Heart left ventricle (tissue), 16 donors: ENCODE results near the gene STXBP5. TPM values are rescaled to one million over a fixed set of nuclear protein-coding genes. Genes with fewer than 3 reads are reported as not detected.

Experiments used
- ATAC-seq, 4 donors: fragments of 200-7000 bp; cut with Tn5 transposase; one replicate each; pipeline ENCODE4 v1.9.1; 2020 to 2022; ENCODE audit warnings: moderate library complexity in 4 of 4, mild to moderate bottlenecking in 3 of 4, moderate number of reproducible peaks in 1 of 4
- DNase-seq, 5 donors: peaks; one replicate each; pipeline ENCODE4 v3.0.0-alpha.2; 2020
- H3K27ac ChIP-seq, 12 donors: fragments of 200-600 bp; sonication (generic) in 4 of 12; one replicate each; pipeline versions ENCODE4 v1.5.0 to v1.8.0; 2016 to 2022; ENCODE audit warnings: mild to moderate bottlenecking in 2 of 12
- H3K27me3 ChIP-seq, 9 donors: fragments of 200-600 bp; sonication (generic) in 2 of 9; one replicate each; pipeline versions ENCODE4 v1.5.1 to v1.8.0; 2016 to 2022; ENCODE audit warnings: mild to moderate bottlenecking in 3 of 9
- H3K36me3 ChIP-seq, 9 donors: fragments of 200-600 bp; sonication (generic) in 2 of 9; one replicate each; pipeline versions ENCODE4 v1.5.0 to v1.8.0; 2018 to 2022; ENCODE audit warnings: mild to moderate bottlenecking in 2 of 9
- H3K4me1 ChIP-seq, 12 donors: fragments of 200-600 bp; sonication (generic) in 4 of 12; one replicate each; pipeline versions ENCODE4 v1.5.0 to v1.8.0; 2016 to 2022; ENCODE audit warnings: mild to moderate bottlenecking in 3 of 12
- H3K4me3 ChIP-seq, 12 donors: fragments of 200-600 bp; sonication (generic) in 4 of 12; one replicate each; pipeline versions ENCODE4 v1.5.0 to v1.8.0; 2017 to 2022; ENCODE audit warnings: mild to moderate bottlenecking in 9 of 12, moderate library complexity in 4 of 12
- H3K9me3 ChIP-seq, 12 donors: fragments of 200-600 bp; sonication (generic) in 4 of 12; one replicate each; pipeline versions ENCODE4 v1.5.0 to v1.8.0; 2016 to 2022; ENCODE audit warnings: mild to moderate bottlenecking in 1 of 12
- POLR2A ChIP-seq, 2 donors: fragments of 450-650 bp; IDR thresholded peaks; one replicate each; pipeline ENCODE4 v1.6.1; 2017; ENCODE audit warnings: antibody characterized with exemption in 2 of 2, mild to moderate bottlenecking in 2 of 2, moderate library complexity in 2 of 2
- WGBS, 4 donors: extraction: QIAGEN DNeasy Blood & Tissue Kit in 2 of 4; methylation state at CpG; one replicate each; pipeline versions ENCODE4 v1.1.5 to v1.1.7; 2013 to 2018; 5-methylcytosine and 5-hydroxymethylcytosine counted together
- intact Hi-C, 10 donors: fragments of 100-400 bp; cut with DNase I; formaldehyde crosslinking; loops; one replicate each; pipeline versions ENCODE4 v1.11.1 to v1.14.2; 2022
- polyA plus RNA-seq, 2 donors: library from polyadenylated mRNA; stranded (reverse); fragments of 200-250 nt; gene quantifications; one replicate each; pipeline ENCODE4 v1.2.3, GENCODE V29; 2013
- total RNA-seq, 9 donors: library from RNA; depleted of rRNA in 2 of 9; stranded (reverse); fragments of >200 nt in 2 of 9; fragmentation: NEBNext Ultra II Directional in 3 of 9; extraction: Animal tissue kit (Norgen Biotek cat#: 25700) in 3 of 9; gene quantifications; one replicate each; pipeline versions ENCODE4 v1.1.0 to v1.2.4, GENCODE V29; 2016 to 2023
- TF ChIP-seq, protein P1 (sequence below), 12 donors: fragments of 200-600 bp; sonication (generic) in 4 of 12; IDR thresholded peaks; one replicate each; pipeline versions ENCODE4 v1.5.0 to v1.8.0; 2018 to 2022; ENCODE audit warnings: antibody characterized with exemption in 12 of 12, mild to moderate bottlenecking in 5 of 12
- donor health status: ischemic (EF 13 %, LVEDD 7.1; RV severe dilation, severe dysfunction).
- donor health status: healthy with polysubstance abuse.
- donor health status: DM: no; HTN: yes; CAD: no.
- donor health status: DM: no; HTN: no; CAD: no.
- donor health status: ischemic (EF 25% LVEDD 6.9; RV normal size, moderate dysfunction).
- donor health status: ischemic (EF 25% LVEDD 5.7; RV mildly dilated, moderate dysfunction).
- donor health status: healthy.
- donor health status: DM: yes; HTN: yes; CAD: no.
- donor health status: ischemic (EF 35%, LVEDD 5.7; RV mildly dilated, moderate dysfunction).
- donor health status: nonischemic (EF 11% LVEDD 7.7; RV severe dilation, severe dysfunction).
- donor health status: DM: yes; HTN: yes; CAD: no.
- donor health status: PGD.
- donor health status: ischemic (EF 29% LVEDD 5.4; RV normal size, mild dysfunction).
- donor health status: nonischemic (EF 23%, LVEDD 6.1; RV moderate dilation, normal function).

Gene STXBP5
- total and polyA plus RNA-seq, 11 donors = 5.7 to 20.0 (median 14.1) TPM

DNA sequence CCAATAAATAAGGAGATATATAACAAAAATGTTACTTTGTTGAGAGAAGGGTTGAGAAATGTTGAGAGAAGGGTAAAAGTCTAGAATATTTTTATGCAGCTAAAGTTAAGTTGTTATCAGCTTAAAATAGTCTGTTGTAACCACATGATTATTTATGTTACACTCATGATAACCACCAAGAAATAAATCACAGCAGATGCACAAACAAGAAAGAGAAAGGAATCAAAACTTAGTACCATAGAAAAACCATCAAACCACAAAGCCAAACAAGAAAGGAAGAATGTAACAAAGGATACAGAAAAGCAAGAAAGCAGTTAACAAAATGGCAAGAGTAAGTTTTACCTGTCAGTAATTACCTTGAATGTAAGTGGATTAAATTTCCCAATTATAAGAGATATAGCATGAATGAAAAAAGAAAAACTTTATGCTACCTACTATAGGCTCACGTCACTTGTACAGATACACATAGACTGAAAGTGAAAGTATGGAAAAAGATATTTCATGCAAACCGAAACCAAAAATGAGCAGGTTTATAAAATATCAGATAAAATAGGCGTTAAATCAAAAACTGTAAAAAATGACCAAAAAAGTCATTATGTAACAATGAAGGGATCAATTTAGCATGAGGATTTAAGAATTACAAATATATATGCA is 93.6 kb downstream of the STXBP5 start:
- H3K9me3 ChIP-seq = peaks cover 0 to 40% (median 4%) of the 10 kb centered on the region in 12 donors
- H3K4me3 ChIP-seq = no peak overlapping the region
- H3K36me3 ChIP-seq = peaks cover 0 to 37% (median 3%) of the 10 kb centered on the region in 9 donors
- no peaks in the 10 kb centered on the region for H3K27me3 ChIP-seq
- H3K27ac ChIP-seq = no peak overlapping the region
- WGBS, 4 donors = 92 to 98% (median 95%) methylated on average over 3 of the region's 3 CpGs
- ATAC-seq (no peak), DNase-seq (no peak)
- intact Hi-C loops = no loop called here
- TF ChIP-seq POLR2A (IDR thresholded peaks at IDR 0.05) = no peak
- TF ChIP-seq, protein P1, sequence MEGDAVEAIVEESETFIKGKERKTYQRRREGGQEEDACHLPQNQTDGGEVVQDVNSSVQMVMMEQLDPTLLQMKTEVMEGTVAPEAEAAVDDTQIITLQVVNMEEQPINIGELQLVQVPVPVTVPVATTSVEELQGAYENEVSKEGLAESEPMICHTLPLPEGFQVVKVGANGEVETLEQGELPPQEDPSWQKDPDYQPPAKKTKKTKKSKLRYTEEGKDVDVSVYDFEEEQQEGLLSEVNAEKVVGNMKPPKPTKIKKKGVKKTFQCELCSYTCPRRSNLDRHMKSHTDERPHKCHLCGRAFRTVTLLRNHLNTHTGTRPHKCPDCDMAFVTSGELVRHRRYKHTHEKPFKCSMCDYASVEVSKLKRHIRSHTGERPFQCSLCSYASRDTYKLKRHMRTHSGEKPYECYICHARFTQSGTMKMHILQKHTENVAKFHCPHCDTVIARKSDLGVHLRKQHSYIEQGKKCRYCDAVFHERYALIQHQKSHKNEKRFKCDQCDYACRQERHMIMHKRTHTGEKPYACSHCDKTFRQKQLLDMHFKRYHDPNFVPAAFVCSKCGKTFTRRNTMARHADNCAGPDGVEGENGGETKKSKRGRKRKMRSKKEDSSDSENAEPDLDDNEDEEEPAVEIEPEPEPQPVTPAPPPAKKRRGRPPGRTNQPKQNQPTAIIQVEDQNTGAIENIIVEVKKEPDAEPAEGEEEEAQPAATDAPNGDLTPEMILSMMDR (IDR thresholded peaks at IDR 0.05) = no peak
- H3K4me1 ChIP-seq = peaks cover 0 to 4% (median 0%) of the 10 kb centered on the region in 12 donors

DNA sequence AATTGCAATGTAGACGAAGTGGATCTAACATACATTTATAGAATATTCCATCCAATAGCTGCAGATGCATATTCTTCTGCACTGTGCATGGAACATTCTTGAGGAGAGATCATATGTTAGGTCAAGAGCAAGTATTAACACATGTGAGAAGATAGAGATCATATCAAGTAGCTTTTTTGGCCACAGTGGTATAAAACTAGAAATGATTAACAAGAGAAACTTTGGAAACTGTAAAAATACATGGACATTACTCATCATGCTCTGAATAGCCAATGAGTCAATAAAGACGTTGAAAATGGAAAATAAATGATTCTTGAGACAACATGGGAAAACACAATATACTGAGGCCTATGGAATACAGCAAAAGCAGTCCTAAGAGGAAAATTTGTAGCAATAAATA is 94.2 kb downstream of the STXBP5 start:
- no peak overlapping the region for H3K4me3 ChIP-seq
- no peak for TF ChIP-seq POLR2A (IDR thresholded peaks at IDR 0.05)
- TF ChIP-seq, protein P1 (IDR thresholded peaks at IDR 0.05) = no peak
- peaks cover 0 to 40% (median 4%) of the 10 kb centered on the region in 12 donors for H3K9me3 ChIP-seq
- H3K27ac ChIP-seq = no peak overlapping the region
- DNase-seq = no peak
- no peaks in the 10 kb centered on the region for H3K27me3 ChIP-seq
- WGBS, 4 donors = 93 to 100% (median 96%) methylated on average over 2 of the region's 2 CpGs
- peaks cover 0 to 41% (median 4%) of the 10 kb centered on the region in 9 donors for H3K36me3 ChIP-seq
- peaks cover 0 to 4% (median 0%) of the 10 kb centered on the region in 12 donors for H3K4me1 ChIP-seq
- intact Hi-C loops = no loop called here
- no peak for ATAC-seq

DNA sequence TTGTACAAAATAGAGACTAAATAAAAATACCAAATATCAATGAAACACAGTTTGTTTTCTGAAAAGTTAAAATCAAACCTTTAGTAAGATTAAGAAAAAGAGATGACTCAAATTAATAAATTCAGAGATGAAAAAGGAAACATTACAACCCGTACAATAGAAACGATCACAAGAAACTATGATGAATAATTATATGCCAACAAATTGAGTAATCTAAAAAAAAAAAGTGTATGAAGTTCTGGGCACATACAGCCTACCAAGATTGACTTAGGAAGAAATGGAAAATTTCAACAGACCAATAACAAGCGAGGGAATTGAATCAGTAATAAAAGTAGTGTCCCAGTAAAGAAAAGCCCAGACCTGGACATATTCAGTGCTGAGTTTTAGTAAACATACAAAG is 94.8 kb downstream of the STXBP5 start:
- TF ChIP-seq, protein P1 (IDR thresholded peaks at IDR 0.05) = no peak
- TF ChIP-seq POLR2A (IDR thresholded peaks at IDR 0.05) = no peak
- Histone ChIP-seq H3K4me1 (peaks cover 0 to 4% (median 0%) of the 10 kb centered on the region in 12 donors), H3K27me3 (no peaks in the 10 kb centered on the region), H3K9me3 (peaks cover 0 to 40% (median 4%) of the 10 kb centered on the region in 12 donors), H3K4me3 (no peak overlapping the region), H3K27ac (no peak overlapping the region), H3K36me3 (peaks cover 0 to 47% (median 9%) of the 10 kb centered on the region in 9 donors)
- intact Hi-C loops = no loop called here
- DNase-seq (no peak), ATAC-seq (no peak)
- 95 to 98% (median 97%) methylated on average over 3 of the region's 3 CpGs for WGBS, 4 donors

DNA sequence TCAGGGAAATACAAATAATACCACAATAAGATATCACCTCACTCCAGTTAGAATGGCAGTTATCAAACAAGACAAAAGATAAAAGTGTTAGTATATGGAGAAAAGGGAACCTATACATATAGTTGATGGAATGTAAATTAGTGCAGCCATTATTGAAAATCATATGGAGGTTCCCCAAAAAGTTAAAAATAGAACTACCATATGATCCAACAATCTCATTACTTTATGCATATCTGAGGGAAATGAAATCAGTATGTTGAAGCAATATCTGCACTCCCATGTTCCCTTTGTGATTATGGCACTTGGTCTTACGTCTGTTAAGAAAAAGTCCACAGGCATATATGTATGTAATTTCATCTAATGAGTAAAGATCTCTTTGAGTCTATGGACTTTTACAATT is 96.9 kb downstream of the STXBP5 start:
- intact Hi-C loops = no loop called here
- Histone ChIP-seq H3K4me1 (peaks cover 0 to 4% (median 0%) of the 10 kb centered on the region in 12 donors), H3K9me3 (peaks cover 0 to 40% (median 4%) of the 10 kb centered on the region in 12 donors), H3K4me3 (no peak overlapping the region), H3K27ac (no peak overlapping the region), H3K27me3 (no peaks in the 10 kb centered on the region), H3K36me3 (peaks cover 0 to 39% (median 12%) of the 10 kb centered on the region in 9 donors)
- ATAC-seq (no peak), DNase-seq (no peak)
- 98 to 100% (median 100%) methylated on average over 1 of the region's 1 CpG for WGBS, 4 donors
- TF ChIP-seq POLR2A (IDR thresholded peaks at IDR 0.05) = no peak
- TF ChIP-seq, protein P1 (IDR thresholded peaks at IDR 0.05) = no peak
